NOMO-1 (cell line): ENCODE data around the gene BRPF1.
A peak's percentile ranks its signal among the peaks of the same experiment; 100 is the strongest.

ENCODE experiments used
- DNase-seq, 2 experiments: peaks; one replicate each; lab custom pipeline; 2025; ENCODE audit not compliant: unreplicated experiment in 2 of 2; lab: John Stamatoyannopoulos, UW

BRPF1 gene

GRCh38 chr3:9729419-9729818 lies 2.1 kb upstream of the BRPF1 start:
- DNase-seq = no peak

GRCh38 chr3:9730657-9731205 lies 804 bp upstream of the BRPF1 start:
- DNase-seq = no peak

- peak; percentile 35 to 40 for DNase-seq
Measured at GRCh38 chr3:9732080-9732739, 675 bp downstream of the BRPF1 start.

GRCh38 chr3:9732740-9733115 lies 1.2 kb downstream of the BRPF1 start:
- DNase-seq = no peak

GRCh38 chr3:9736831-9737230 lies 5.3 kb downstream of the BRPF1 start:
- DNase-seq = no peak

- no peak for DNase-seq
Measured at GRCh38 chr3:9739181-9739580, 7.6 kb downstream of the BRPF1 start.

- no peak for DNase-seq
Measured at GRCh38 chr3:9742560-9742959, 11.0 kb downstream of the BRPF1 start.

GRCh38 chr3:9743548-9743947 lies 12.0 kb downstream of the BRPF1 start:
- DNase-seq = no peak

- DNase-seq = no peak
Measured at GRCh38 chr3:9744162-9744561, 12.6 kb downstream of the BRPF1 start.

GRCh38 chr3:9745521-9745920 lies 14.0 kb downstream of the BRPF1 start:
- no peak for DNase-seq

GRCh38 chr3:9746330-9746729 lies 14.8 kb downstream of the BRPF1 start:
- DNase-seq = no peak

- DNase-seq = no peak
Measured at GRCh38 chr3:9747267-9747666, 15.7 kb downstream of the BRPF1 start.

- no peak for DNase-seq
Measured at GRCh38 chr3:9748031-9748430, 16.5 kb downstream of the BRPF1 start.

- DNase-seq = no peak
Measured at GRCh38 chr3:9749296-9749644, 17.7 kb downstream of the BRPF1 start.

GRCh38 chr3:9749645-9750555 lies 18.4 kb downstream of the BRPF1 start, which contains the start of gene OGG1:
Gene OGG1, plus strand, starts transcription at chr3:9749952. Its CDS starts 335 bp downstream, at chr3:9750287.
- DNase-seq = peak; percentile 99

- DNase-seq = no peak
Measured at GRCh38 chr3:9750556-9751411, 19.2 kb downstream of the BRPF1 start.

- no peak for DNase-seq
Measured at GRCh38 chr3:9754678-9755077, 23.1 kb downstream of the BRPF1 start.

GRCh38 chr3:9757427-9757826 lies 25.9 kb downstream of the BRPF1 start:
- no peak for DNase-seq

GRCh38 chr3:9760779-9761505 lies 29.4 kb downstream of the BRPF1 start:
- DNase-seq = no peak

GRCh38 chr3:9761919-9762318 lies 30.4 kb downstream of the BRPF1 start:
- DNase-seq = no peak
